SH-SY5Y (cell line): ENCODE results near the gene NQO1.
A peak's percentile ranks its signal among the peaks of the same experiment; 100 is the strongest.

Experiments
- GATA2 ChIP-seq: IDR thresholded peaks from 2 replicates; pipeline ENCODE4 v1.6.1; 2011; ENCODE audit warnings: mild to moderate bottlenecking, low read depth, low read length
- GATA3 ChIP-seq: IDR thresholded peaks from 2 replicates; pipeline ENCODE4 v1.6.1; 2011; ENCODE audit warnings: low read depth, mild to moderate bottlenecking, low read length, moderate library complexity

NQO1 gene

DNA sequence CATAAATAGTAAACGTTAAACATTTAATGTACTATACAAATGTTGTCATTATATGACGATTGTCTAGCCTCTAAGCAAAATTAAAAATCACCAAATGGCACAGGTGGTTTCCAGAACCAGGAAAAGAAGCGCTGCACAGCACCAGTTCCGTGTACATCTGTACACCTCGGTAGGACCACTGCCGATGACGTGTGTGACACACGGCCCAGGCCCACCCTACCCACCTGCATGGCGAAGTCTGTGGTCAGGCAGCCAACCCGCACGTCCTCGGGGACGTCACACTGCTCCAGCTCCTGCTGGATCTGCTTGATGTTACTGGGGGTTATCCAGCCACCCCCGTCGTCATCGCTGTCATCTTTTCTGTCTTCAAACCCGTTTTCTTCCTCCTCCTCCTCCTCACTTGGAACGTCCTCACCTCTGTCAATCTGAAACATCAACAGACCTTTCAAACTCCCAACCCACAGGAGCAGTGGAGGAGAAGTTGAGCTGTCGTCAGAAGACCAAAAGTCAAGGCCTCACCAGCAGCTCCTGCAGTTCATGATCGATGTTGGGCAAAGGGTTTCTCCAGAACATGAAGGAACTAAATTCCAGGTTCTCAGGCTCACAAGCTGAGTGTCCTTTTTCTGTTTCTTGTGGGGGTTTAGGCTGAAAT is 22.5 kb upstream of the NQO1 start:
- no peak for TF ChIP-seq GATA3
- TF ChIP-seq GATA2 = no peak

DNA sequence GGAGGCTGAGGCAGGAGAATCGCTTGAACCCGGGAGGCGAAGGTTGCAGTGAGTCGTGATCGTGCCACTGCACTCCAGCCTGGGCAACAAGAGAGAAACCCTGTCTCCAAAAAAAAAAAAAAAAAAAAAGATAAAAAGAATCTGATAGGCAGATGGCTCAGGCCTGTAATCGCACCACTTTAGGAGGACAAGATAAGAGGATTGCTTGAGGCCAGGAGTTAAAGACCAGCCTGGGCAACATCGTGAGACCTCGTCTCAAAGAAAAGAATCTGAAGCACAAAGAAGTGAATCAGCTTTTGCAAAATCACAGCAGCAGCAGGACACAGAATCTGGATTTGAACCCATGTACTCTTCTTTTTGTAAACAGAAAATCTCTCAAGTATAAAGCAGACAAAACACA is 20.8 kb upstream of the NQO1 start:
- TF ChIP-seq GATA2 (0 out of 2 replicates have a peak, but pooled peaks have one; percentile 24), GATA3 (no peak)

DNA sequence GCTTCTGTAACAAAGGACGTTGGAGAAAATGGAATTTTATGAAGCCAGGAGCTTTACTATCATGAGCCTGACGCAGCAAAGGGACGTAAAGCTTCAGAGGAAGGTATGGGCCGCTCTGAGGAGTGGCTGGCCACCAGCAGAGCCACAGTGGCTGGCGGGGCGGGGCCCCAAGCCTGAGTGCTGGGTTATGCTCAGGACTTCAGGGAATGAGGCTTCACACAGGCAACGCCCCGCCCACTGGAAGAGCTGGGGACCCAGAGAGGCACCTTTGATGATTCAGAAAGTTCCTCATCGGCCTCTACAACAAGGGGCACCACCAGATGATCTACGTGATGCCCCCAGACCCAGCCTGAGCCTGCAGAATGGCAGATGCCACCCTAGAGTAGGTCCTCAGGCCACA is 19.6 kb upstream of the NQO1 start:
- TF ChIP-seq GATA2 (no peak), GATA3 (no peak)

DNA sequence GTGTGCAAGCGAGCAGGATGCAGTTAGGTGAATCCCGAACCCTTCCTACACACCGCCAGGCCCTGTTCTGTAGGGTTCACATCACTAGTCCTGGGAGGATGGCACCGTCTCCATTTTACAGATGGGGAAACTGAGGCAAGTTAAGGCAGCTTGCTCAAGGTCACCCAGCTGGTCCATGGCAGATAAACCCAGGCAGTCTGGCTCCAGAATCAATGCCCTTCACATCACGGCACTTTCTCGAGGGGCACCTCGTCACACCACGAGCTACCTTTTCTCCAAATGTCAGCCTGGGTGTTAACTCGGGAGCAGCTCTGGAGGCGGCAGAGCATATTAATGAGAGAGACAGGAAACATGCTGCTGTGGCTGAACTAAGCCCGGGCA is 18.9 kb upstream of the NQO1 start:
- TF ChIP-seq GATA3 (no peak), GATA2 (no peak)

DNA sequence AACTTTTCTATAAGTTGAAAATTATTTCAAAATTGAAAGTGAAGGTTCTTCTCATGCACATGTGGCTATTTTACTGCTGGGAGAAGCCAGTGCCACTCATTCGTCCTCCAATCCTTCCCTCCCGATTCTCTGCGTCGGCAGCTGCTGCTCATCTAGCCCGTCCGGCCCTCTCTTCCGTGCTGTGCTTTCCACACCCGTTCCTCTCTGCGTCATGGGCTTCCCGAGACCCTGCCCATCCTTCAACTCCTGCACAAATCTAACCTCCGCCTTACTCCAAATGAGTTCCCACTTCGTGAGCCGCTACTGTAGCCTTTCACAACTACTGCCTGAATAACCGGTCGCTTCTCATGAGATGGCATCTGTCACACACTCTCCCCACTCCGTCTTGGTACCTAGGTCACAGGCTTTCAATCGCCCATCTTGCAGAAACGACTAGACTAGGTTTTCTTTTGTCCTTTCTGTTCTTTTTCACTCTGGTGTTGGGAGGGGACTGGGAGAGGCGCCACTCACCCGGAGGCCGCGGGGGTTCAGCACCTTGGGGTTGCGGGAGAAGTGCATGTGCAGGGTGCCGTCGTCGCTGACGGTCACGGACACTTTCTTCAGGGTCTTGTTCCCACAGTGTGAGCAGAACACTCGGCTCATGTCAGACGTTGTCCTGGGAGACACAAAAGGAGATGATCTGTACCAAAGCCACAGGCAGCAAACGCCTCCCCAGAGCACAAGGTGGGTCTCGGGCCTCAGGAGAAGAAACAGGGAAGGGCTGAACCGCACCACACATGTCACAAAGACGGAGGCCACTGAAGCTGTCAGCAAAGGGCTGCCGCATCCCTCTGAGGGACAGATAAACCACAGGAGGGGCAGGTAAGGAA is 18.2 kb upstream of the NQO1 start:
- TF ChIP-seq GATA3 = no peak
- TF ChIP-seq GATA2 = no peak

DNA sequence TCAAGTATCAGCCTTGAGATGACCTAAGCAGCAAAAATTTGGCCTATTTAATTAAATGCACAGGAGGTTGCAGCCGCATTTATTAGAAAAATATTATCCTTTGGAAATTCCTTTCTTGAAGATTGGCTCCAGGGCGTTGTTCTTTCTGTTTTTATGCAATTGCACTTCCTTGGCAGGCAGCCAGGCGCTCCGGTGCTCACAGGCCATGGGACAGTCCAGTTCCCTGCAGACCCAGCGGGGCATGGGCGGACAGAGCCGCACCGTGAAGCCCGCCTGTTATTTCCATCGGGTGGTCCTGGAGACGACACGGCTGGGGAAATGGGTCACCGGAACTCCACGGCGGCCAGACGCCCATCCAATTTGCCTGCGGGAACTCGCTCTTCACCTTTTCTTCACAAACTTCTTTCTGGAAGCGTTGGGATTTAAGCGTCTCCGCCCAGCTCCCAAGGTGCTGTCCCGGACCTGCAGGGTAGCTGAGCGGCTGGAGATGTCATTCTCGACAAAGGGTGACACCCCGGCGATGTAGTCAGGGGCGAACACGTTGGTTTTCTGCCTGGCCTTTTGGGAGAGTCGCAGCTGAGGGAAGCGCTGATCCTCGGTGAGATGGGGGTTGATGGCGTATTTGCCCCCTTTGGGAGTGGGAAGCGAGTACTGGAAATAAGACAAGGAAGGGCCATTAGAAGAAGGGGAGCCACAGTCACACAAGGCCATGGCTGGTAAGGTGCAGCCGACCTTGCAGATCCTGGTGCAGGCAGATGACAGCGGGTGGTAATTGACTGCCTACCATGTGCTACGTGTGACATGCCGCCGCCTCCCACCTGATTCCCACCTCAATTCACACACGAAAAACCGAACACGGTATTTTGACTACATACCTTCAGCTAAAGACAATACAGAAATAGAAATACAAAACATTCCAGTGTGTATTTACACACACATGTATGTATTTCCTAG is 15.9 kb upstream of the NQO1 start:
- TF ChIP-seq GATA3 (no peak), GATA2 (no peak)

DNA sequence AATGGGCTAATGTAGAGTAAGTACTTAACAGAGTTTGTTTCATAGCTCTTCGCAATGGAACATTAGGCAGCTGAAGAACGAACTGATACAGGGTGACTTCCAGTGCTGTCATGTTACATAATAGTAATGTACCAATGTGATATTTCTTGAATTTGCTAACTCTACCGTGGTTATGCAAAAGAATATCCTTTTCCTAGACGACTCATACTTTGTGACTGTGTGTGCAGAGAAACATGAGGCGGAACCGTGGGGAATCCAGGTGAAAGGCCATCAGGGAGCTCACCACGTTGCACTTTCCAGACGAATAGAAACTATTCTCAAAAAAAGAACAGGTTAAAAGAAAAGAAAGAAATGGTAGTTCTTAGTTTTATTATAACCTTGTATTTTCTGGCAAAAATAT is 15.2 kb upstream of the NQO1 start:
- TF ChIP-seq GATA3 (no peak), GATA2 (no peak)

DNA sequence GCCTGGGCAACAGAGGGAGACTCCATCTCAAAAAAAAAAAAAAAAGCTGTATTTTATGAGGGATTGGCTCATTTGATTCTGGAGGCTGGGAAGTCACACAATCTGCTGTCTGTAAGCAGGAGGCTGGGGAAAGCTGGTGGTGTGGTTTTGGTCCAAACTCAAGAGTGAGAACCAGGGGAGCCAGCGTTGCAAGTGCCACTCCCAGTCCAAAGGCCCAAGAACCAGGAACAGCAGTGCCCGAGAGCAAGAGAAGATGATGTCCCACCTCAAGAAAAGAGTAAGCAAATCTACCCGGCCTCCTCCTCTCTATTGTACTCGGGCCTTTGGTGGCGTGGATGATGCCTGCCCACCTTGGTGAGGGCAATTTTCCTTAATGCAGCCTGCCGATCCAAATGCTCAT is 5.7 kb upstream of the NQO1 start:
- no peak for TF ChIP-seq GATA3
- no peak for TF ChIP-seq GATA2

DNA sequence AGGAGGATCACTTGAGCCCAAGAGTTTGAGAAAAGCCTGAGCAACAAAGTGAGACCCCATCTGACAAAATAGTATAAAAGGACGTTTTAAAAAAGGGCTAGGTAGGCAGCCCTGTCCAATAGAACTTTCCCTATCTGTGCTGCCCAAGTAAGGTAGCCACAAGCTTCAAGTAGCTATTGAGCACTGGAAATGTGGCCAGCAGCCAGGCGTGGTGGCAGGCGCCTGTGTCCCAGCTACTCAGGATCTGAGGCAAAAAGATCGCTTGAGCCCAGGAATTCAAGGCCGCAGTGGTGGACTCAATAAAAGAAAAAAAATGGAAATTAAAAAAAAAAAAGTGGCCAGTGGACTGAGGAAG is 1.5 kb upstream of the NQO1 start:
- TF ChIP-seq GATA2 (no peak), GATA3 (no peak)

DNA sequence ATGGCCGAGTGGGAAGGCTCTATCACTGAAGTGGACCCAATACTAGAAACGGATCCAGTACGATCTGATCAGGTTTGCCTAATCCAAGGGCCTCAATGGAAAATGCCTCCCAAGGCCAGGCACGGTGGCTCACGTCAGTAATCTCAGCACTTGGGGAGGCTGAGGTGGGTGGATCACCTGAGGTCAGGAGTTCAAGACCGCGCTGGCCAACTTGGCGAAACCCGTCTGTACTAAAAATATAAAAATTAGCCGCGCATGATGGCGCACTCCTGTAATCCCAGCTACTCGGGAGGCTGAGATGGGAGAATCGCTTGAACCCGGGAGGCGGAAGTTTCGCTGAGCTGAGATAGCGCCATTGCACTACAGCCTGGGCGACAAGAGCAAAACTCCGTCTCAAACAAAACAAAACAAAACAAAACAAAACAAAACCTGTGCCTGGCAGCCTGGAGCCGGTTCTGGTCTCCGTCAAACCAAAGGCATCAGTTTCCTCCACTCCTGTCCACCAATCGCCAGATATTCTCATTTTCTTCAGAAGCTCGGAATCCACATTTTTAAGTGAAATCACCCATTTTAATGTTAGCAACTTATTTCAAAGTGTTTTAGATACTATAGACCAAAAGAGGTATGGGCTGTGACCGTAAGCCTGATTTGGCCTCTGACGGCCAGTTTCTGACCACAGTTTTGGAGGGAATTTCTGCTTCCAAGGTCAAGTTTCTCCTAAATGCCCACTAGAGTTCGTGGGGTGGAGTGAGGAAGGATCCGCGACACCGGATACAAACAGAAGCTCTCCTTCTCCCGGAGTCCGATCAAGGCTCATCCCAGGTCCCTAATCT is 664 bp downstream of the NQO1 start:
- TF ChIP-seq GATA3 (no peak), GATA2 (no peak)

DNA sequence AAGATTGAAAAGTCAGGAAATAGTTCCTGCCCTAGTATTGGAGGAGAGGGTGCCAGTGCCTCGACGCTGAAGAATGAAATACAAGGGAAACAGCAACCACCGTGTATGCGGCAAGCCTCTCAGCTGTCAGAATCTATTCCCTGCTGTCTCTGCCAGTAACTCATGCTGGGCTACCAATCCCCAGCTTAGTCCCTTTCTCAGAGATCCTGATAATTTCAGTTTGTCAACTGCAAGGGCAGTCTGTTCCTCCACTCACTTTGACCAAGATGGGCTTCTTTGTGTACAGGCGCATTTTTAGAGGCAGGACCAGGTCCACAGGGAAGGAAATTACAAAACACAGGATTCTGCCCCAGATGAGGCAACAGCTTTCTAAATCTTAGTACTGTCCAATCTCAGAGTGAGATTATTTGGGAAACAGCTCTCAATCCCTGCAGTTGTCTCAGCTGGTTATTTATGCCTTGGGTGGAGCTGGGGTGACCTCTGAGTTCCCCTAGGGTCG is 1.3 kb downstream of the NQO1 start:
- no peak for TF ChIP-seq GATA3
- TF ChIP-seq GATA2 = no peak

DNA sequence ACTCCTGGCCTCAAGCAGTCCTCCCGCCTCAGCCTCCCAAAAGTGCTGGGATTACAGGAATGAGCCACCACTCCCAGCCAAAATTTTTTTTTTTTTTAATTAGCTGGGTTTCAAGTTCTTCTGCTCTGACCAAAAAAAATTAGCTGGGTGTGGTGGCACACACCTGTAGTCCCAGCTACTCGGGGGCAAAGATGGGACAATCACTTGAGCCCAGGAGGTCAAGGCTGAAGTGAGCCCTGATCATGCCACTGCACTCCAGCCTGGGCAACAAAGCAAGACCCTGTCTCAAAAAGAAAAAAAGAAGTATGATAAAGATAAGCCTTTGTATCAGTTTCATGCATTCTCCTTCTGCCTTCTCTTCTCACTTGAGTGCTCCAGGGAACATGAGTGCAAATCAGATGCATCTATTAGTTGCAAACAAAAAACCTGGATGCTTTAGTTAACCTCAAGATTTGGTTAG is 1.9 kb downstream of the NQO1 start:
- TF ChIP-seq GATA2 (no peak), GATA3 (no peak)

DNA sequence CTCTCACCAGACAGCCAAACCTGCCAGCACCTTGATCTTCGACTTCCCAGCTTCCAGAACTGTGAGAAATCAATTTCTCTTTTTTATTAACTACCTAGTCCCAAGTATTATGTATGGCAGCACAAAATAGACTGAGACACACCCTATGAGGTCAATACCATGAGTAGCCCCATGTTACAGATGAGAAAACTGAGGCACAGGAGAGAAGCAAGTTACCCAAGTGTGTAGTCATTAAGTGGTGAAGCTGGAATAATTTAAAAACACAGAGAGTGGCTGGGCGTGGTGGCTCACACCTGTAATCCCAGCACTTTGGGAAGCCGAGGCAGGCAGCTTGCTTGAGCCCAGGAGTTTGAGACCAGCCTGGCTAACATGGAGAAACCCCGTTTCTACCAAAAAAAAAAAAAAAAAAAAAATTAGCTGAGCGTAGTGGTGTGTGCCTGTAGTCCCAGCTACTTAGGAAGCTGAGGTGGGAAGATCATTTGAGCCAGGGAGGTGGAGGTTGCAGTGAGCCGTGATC is 4.9 kb downstream of the NQO1 start:
- TF ChIP-seq GATA3 (no peak), GATA2 (no peak)
